GM12878 (cell line): ENCODE measurements around the gene RCCD1. TPM values are rescaled to one million over a fixed set of nuclear protein-coding genes. Genes with fewer than 3 reads are reported as not detected.

Experiments used
- CBX5 ChIP-seq: sonication (generic); IDR thresholded peaks from 2 replicates; pipeline ENCODE4 v1.6.1; 2016; ENCODE audit warnings: low read depth, moderate library complexity, mild to moderate bottlenecking, inconsistent platforms
- CHD4 ChIP-seq: fragments of 200-600 bp; sonication (generic); IDR thresholded peaks from 2 replicates; pipeline ENCODE4 v1.6.1; 2016; ENCODE audit warnings: mild to moderate bottlenecking
- CTCF ChIP-seq, 3 experiments: IDR thresholded peaks in 2 of 3; conservative IDR thresholded peaks in 1 of 3; 2 replicates each; pipeline ENCODE4 v1.5.1; 2011; ENCODE audit warnings: low read depth in 3 of 3, low read length in 3 of 3, mild to moderate bottlenecking in 3 of 3, control low read depth in 2 of 3, moderate library complexity in 2 of 3, inconsistent platforms in 1 of 3, mixed read lengths in 1 of 3; ENCODE audit not compliant: control insufficient read depth in 2 of 3, insufficient read depth in 1 of 3; ENCODE audit errors: extremely low read depth in 1 of 3
- DPF2 ChIP-seq: fragments of 450-650 bp; IDR thresholded peaks from 2 replicates; pipeline ENCODE4 v1.6.1; 2017; ENCODE audit warnings: mild to moderate bottlenecking
- EGR1 ChIP-seq, 2 experiments: IDR thresholded peaks; 1 replicate in 1 of 2; 2 replicates in 1 of 2; pipeline ENCODE4 v1.6.1; 2011 to 2012; ENCODE audit warnings: low read depth in 2 of 2, low read length in 2 of 2, borderline replicate concordance in 1 of 2, mild to moderate bottlenecking in 1 of 2, moderate library complexity in 1 of 2
- GATAD2B ChIP-seq: fragments of 450-650 bp; conservative IDR thresholded peaks from 2 replicates; pipeline ENCODE4 v1.6.1; 2017; ENCODE audit warnings: low read depth, mild to moderate bottlenecking, moderate library complexity
- HCFC1 ChIP-seq: fragments of 150-350 bp; IDR thresholded peaks from 2 replicates; pipeline ENCODE4 v1.6.1; 2014; ENCODE audit warnings: low read length
- IKZF2 ChIP-seq, 2 experiments: fragments of 450-650 bp; IDR thresholded peaks; 2 replicates each; pipeline ENCODE4 v1.6.1; 2017; ENCODE audit warnings: mild to moderate bottlenecking in 2 of 2, moderate library complexity in 2 of 2
- LARP7 ChIP-seq: fragments of 450-650 bp; IDR thresholded peaks from 2 replicates; pipeline ENCODE4 v1.6.1; 2017; ENCODE audit warnings: mild to moderate bottlenecking
- MXI1 ChIP-seq: fragments of 150-350 bp; IDR thresholded peaks from 2 replicates; pipeline ENCODE4 v1.6.1; 2011; ENCODE audit warnings: low read depth, mild to moderate bottlenecking, inconsistent platforms, low read length, improper control_type of control experiment
- NFXL1 ChIP-seq: fragments of 450-650 bp; IDR thresholded peaks from 2 replicates; pipeline ENCODE4 v1.6.1; 2017; ENCODE audit warnings: antibody characterized with exemption, mild to moderate bottlenecking, borderline replicate concordance
- NR2F1 ChIP-seq: fragments of 450-650 bp; conservative IDR thresholded peaks from 2 replicates; pipeline ENCODE4 v1.6.1; 2017; ENCODE audit warnings: mild to moderate bottlenecking
- NRF1 ChIP-seq: conservative IDR thresholded peaks from 2 replicates; pipeline ENCODE4 v1.6.1; 2011; ENCODE audit warnings: mild to moderate bottlenecking, low read depth, low read length, improper control_type of control experiment
- PML ChIP-seq: IDR thresholded peaks from 2 replicates; pipeline ENCODE4 v1.6.1; 2012; ENCODE audit warnings: low read length, inconsistent platforms
- POLR2AphosphoS5 ChIP-seq: IDR thresholded peaks from 2 replicates; pipeline ENCODE4 v1.6.1; 2011; ENCODE audit warnings: mild to moderate bottlenecking, low read length, inconsistent platforms
- RAD21 ChIP-seq: IDR thresholded peaks from 2 replicates; pipeline ENCODE4 v1.6.1; 2011; ENCODE audit warnings: mild to moderate bottlenecking, low read depth, low read length, moderate library complexity; ENCODE audit not compliant: insufficient read depth
- RAD51 ChIP-seq: fragments of 450-650 bp; IDR thresholded peaks from 2 replicates; pipeline ENCODE4 v1.6.1; 2016; ENCODE audit warnings: moderate library complexity, mild to moderate bottlenecking, inconsistent platforms
- RCOR1 ChIP-seq: conservative IDR thresholded peaks from 2 replicates; pipeline ENCODE4 v1.6.1; 2012; ENCODE audit warnings: low read depth, low read length, improper control_type of control experiment
- REST ChIP-seq: IDR thresholded peaks from 2 replicates; pipeline ENCODE4 v1.6.1; 2012; ENCODE audit warnings: mild to moderate bottlenecking, low read depth, low read length
- SMC3 ChIP-seq: IDR thresholded peaks from 2 replicates; pipeline ENCODE4 v1.6.1; 2011; ENCODE audit warnings: low read length, improper control_type of control experiment, borderline replicate concordance
- SRF ChIP-seq, 2 experiments: IDR thresholded peaks; 2 replicates each; pipeline ENCODE4 v1.6.1; 2011; ENCODE audit warnings: low read depth in 2 of 2, low read length in 2 of 2, mild to moderate bottlenecking in 1 of 2, moderate library complexity in 1 of 2
- TCF12 ChIP-seq: IDR thresholded peaks from 2 replicates; pipeline ENCODE4 v1.6.1; 2011; ENCODE audit warnings: low read depth, mild to moderate bottlenecking, low read length
- YY1 ChIP-seq: IDR thresholded peaks from 2 replicates; pipeline ENCODE4 v1.6.1; 2011; ENCODE audit warnings: low read depth, mild to moderate bottlenecking, low read length
- ZNF274 ChIP-seq: IDR thresholded peaks from one replicate; pipeline ENCODE4 v1.8.0; 2011; ENCODE audit not compliant: insufficient read length, insufficient read depth
- polyA plus RNA-seq, 11 experiments: library from polyadenylated mRNA; depleted of rRNA in 4 of 11; unstranded in 6 of 11; stranded (reverse) in 5 of 11; fragments of >200 nt; fragmentation: Nextera tagmentation in 4 of 11; fragmentation: Illumina TruSeq in 1 of 11; extraction: Ambion mirVana in 4 of 11; extraction: Trizol in 1 of 11; gene quantifications; 1 replicate in 1 of 11; 2 replicates in 10 of 11; pipeline versions ENCODE4 v1.2.1 to v1.2.3, GENCODE V29; 2011 to 2016; ENCODE audit warnings: inconsistent platforms in 2 of 11, missing spikeins in 2 of 11, low read depth in 1 of 11
- total RNA-seq, 4 experiments: library from RNA; depleted of rRNA in 3 of 4; stranded (reverse); fragments of >200 nt in 3 of 4; fragmentation: Illumina TruSeq in 1 of 4; extraction: Trizol in 1 of 4; gene quantifications; 2 replicates each; pipeline versions ENCODE4 v1.2.1 to v1.2.3, GENCODE V29; 2013 to 2021
- TF ChIP-seq, protein P1 (sequence below): IDR thresholded peaks from 2 replicates; pipeline ENCODE4 v1.6.1; 2012; ENCODE audit warnings: low read depth, low read length, improper control_type of control experiment

RCCD1 gene
- total and polyA plus RNA-seq, 10 of the 15 experiments (the other 5 are each of a cell fraction or from before 2014, with no cell fraction given): 5.2 to 30.4 (median 20.9) TPM

- TF ChIP-seq EGR1 (IDR thresholded peaks at IDR 0.05; ENCODE audit: borderline replicate concordance in 1 of 2, low read depth in 2 of 2, low read length in 2 of 2) (peak in 1 of 2 experiments; percentile 72; a peak in 2 of 3 replicates), RCOR1 (peak; percentile 84; the same call in 1 of the 2 replicates), REST (0 out of 2 replicates have a peak, but pooled peaks have one; percentile 47), NR2F1 (peak; percentile 47), DPF2 (peak; percentile 85), RAD51 (no peak), CHD4 (no peak), CTCF (IDR thresholded peaks at IDR 0.05 in 2 of 3, conservative IDR thresholded peaks at IDR 0.05 in 1 of 3; ENCODE audit: control insufficient read depth in 2 of 3, extremely low read depth in 1 of 3, insufficient read depth in 1 of 3, low read depth in 3 of 3, low read length in 3 of 3) (peak; percentile 91 to 98 (median 92)), HCFC1 (peak; percentile 48), NRF1 (0 out of 2 replicates have a peak, but pooled peaks have one; percentile 10), PML (no peak), YY1 (peak; percentile 90), POLR2AphosphoS5 (peak; percentile 66; the same call in 1 of the 2 replicates), MXI1 (peak; percentile 89), NFXL1 (no peak), LARP7 (peak; percentile 93), IKZF2 (IDR thresholded peaks at IDR 0.05) (peak; percentile 27 to 46; a peak in 2 of 4 replicates), RAD21 (0 out of 2 replicates have a peak, but pooled peaks have one; percentile 21), GATAD2B (peak; percentile 39; the same call in 1 of the 2 replicates), SRF (IDR thresholded peaks at IDR 0.05; ENCODE audit: low read depth in 2 of 2, low read length in 2 of 2) (0 out of 4 replicates have a peak, but pooled peaks of 1 of the 2 experiments have one; percentile 24), ZNF274 (no peak), SMC3 (peak; percentile 59), CBX5 (no peak), TCF12 (peak; percentile 90; the same call in 1 of the 2 replicates)
- TF ChIP-seq, protein P1, sequence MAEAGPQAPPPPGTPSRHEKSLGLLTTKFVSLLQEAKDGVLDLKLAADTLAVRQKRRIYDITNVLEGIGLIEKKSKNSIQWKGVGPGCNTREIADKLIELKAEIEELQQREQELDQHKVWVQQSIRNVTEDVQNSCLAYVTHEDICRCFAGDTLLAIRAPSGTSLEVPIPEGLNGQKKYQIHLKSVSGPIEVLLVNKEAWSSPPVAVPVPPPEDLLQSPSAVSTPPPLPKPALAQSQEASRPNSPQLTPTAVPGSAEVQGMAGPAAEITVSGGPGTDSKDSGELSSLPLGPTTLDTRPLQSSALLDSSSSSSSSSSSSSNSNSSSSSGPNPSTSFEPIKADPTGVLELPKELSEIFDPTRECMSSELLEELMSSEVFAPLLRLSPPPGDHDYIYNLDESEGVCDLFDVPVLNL: 0 out of 2 replicates have a peak, but pooled peaks have one; percentile 48
Measured at GRCh38 chr15:90931828-90932659, 22.6 kb upstream of the RCCD1 start, which contains the start of gene HDDC3 (continued).
